NCI-H2081 (cell line): Measurements from ENCODE around the gene EFTUD2.

ENCODE experiments used
- DNase-seq, 2 experiments: peaks; one replicate each; lab custom pipeline; 2025; lab: John Stamatoyannopoulos, UW

EFTUD2 gene

DNA sequence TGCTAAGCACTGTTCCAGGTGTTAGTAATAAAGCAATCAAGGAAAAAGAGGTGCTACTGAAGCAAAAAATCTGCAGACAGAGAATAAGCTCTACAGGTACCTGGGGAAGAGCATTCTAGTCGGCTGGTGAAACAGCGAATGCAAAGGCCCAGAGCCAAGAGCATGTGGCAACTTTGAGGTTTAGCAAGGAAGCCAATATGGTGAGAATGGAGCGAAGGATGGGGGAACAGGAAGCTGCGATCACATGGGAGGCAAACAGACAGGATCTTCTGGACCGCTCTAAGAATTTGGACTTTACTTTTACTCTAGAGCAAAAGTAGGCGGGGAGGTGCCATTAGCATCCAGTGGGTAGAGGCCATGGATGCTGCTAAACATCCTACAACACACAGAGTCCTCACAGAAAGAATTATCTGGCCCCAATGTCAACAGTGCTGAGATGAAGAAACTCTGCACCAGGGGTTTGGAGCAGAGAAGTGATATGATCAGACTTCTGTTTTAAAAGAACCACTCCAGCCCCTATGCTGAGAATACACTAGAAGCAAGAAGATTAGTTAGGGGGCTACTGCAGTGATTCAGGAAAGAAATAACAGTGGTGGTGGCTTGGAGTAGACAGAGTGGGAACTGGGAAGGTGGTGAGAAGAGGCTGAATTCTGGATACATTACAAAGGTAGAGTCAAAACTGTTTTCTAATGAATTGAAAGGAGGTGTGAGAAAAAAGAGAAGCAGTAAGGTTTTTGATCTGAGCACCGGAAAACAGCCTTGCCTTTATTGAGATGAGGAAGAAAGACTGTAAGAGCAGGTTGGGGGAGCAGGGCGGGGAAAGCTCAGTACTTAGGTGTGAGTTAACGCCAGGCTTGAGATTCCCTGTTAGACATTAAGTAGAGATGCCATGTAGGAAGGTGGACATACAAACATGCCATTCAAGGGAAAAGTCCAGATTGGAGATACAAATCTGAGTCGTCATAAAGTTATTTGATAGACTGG is 11.0 kb downstream of the EFTUD2 start:
- DNase-seq = no peak

DNA sequence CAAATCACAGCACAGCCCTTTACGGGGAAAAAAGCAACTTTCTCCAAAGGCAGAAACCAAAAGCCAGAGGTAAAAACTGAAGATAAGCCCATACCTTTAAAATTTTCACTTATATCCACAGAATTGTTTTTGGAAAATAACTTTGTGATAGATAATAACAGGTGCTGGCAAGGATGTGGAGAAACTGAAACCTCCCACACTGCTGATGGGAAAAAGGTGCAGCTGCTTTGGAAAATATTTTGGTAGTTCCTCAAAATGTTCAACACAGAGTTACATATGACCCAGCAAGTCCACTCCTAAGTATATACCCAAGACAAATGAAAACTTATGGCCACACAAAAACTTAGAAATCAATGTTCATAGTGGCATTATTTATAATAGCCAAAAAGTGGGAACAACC is 12.2 kb downstream of the EFTUD2 start:
- DNase-seq = no peak

DNA sequence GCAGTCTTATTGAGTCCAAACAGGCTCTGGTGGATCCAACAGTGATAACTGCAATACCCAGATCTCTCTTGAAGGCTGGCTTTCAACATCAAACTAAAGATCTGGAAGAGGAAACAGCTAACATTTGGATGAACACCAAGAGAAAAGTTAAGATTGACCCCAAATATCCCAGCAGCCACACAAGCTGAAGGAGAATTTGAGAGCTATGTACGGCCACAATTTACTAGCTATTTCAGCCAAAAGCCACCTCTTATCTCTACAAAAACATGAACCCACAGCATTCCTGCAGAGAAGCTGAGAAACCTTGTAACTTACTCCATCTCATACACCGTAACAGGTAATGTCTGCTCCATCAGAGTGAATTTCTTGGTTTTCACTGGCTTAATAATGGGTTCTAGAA is 14.3 kb downstream of the EFTUD2 start:
- no peak for DNase-seq

DNA sequence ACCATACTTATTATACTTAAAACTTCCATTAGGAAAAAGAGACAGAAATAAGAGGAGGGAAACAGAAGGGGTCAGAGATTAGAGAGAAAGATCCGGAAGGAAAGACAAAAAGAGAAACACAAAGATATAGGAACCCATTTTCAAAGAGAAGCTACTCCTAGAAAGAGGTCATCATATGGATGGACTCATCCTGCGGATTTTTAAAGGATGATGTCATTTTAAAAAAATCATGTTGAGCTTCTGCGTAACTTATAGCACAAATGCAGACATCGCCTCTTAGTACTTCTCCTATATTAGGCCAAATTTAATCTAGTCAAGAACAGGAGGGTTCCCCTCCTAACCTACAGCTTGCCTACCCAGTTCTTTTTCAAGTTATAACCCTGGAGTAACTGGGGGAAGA is 18.1 kb downstream of the EFTUD2 start:
- DNase-seq = no peak

DNA sequence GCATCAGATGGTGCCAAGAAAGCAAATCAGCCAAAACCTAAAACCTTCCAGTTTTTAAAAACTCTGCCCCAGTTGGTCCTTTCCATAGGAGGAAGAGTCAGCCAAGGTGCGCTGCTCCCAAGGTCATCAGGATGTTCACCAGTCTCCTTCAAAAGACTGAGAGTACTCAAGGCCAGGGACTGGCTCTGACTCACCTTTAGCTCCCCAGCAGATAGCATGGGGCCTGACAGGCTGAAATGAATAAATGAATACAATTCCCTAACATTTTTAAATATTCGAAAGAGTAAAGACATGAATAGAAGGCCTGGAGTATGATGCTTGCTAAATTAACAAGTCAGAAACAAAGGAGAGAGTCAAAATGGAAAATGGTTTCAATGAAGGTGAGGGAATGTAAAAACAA is 19.2 kb downstream of the EFTUD2 start:
- DNase-seq = no peak

DNA sequence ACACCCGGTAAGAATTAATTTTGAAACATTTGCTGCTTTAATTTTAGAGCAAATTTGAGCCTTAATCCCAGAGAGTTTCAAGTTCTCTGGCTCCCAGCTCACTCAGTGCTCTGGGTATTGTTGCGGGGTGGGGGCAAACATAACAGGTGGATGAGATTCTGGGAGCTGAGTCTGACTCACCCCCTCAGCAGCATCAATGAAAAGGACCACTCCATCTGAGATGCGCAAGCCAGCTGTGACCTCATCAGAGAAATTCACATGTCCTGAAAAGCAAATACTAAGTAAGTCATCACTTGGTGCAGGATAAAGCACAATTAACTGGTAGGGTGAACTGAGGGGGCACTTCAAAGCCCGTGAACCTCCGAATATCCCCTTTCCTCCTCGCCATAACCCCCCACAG is 19.9 kb downstream of the EFTUD2 start:
- DNase-seq = no peak

DNA sequence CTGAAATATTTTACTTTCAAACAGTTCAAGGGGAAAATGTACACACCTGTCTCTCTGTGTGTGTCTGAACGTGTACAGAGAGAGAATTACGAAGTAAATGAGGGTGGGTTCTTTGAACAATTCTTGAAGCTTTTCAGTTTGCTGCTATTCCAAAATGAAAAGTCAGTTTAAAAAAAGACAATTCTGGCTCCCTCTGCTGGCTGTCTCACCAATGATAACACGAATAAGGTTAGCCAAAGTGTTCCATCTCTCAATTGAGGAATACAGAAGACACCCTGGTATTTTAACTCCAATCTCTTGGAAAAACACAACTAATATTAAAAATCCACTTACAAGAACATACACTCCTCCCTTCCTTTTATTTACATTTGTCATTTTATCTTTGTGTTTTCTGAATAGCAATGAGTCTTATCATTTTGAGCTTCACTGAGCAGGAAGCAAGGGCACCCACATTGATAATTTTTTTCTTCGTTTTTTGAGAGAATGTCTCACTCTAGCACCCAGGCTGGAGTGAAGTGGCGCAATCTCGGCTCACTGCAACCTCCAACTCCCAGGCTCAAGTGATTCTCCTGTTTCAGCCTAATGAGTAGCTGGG is 20.5 kb downstream of the EFTUD2 start:
- DNase-seq = peak; percentile 19 to 31

DNA sequence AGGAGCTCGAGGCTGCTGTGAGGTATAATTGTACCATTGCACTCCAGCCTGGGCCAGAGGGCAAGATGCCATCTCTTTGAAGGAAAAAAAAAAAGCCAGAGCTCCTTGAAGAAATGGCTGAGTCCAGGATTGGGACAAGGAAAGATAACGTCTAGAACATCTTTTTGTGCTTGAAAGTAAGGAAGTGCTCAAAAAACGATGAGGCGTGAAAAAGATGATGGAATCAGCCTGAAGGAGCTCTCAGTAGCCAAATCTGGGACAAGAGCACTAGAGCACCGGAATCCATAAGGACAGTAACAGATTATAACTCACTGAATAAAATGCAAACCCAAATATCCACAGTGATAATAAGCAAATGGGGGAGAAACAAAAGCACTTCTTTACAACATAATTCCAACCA is 22.1 kb downstream of the EFTUD2 start:
- DNase-seq = no peak

DNA sequence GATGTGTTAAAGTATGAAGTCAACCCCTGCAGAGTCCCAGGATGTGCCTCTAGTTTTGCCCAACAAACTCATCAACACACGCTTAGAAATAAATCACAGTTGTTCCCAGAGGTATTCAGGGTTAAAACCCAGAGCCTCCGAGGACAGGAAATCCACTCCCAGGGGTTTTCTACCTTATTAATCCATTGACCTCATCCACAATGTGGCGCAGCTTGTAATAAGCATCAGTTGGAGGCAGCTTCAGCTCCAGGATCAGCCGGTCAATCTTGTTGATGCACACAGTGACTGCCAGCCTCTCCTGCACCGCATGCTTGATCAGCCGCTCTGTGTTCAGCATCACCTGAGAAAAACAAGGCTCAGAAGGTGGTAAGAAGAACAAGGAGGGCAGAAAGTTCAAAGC is 23.5 kb downstream of the EFTUD2 start:
- no peak for DNase-seq

DNA sequence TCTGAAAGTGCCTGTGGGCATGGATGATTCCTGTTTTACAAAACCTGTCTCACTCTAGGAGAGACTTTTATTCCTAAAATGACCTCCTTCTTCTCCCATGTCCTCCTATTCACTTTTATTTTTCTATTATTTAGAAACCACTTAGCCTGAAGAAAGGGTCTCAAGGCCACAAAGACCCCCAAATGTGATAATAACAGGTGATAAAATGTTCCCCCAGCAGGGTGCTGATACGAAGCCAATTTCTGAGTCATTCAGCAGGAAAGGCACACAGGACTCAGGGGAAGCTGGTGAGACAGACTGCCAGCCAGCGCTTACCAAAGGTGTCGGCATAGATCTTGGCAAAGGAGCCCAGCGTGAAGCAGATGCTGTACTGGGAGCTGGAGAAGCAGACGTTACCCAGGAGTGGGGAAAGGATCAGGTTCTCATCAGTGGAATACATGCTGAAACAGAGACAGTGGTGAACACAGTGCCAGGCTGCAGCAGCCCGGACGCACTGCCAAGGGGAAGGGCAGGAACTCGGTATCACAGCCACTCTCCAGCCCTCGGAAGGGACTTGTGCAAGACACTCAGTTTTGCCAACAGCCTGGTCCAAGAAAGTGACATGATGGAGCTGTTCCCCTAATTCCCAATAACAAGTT is 27.0 kb downstream of the EFTUD2 start:
- DNase-seq = peak; percentile 91 to 98

DNA sequence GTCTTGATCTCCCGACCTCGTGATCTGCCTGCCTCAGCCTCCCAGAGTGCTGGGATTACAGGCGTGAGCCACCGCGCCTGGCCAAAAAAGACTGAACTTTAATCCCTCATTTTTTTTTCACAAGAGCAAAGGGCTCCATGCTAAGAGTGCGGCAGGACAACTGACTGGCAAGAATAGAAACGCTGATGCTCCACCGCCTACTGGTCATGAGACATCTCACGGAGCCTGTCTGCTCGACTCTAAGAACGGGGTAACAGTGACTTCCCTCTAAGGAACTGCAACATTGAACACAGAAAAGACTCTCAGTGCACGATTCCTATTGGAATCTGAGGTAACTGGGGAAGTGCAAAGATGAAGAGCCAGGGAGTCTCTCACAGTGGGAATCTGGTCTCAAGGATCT is 27.7 kb downstream of the EFTUD2 start:
- no peak for DNase-seq

DNA sequence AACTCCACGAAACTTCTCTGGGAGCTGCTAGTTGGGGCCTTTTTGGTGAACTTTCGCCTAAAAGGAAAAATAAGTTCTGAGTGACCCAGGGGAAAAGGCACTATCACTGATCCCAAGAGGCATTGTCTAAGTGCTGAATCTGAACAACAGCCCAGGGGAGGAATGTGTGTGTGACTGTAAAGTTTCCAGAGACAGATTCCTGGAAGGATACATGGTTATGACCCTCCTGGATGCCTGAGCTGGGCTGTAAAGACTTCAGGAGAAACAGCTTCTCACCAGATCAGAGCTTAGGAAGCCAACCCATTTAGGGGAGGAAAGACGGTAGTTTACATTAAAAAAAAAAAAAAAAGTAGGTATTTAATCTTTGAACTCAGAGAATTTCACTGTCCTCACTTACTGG is 31.4 kb downstream of the EFTUD2 start:
- no peak for DNase-seq

DNA sequence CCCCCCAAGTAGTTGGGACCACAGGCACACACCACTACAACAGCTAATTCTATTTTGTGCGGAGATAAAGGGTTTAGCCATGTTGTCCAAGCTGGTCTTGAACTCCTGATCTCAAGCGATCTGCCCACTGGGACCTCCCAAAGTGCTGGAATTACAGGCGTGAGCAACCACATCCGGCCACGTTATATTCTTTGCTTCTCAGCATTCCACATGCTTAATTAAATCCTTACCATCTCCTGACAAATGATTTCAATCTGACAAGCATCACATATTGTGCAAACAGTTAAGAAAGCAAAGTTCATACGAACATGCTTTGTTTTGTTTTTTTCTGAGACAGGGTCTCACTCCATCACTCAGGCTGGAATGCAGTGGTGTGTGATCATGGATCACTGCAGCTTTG is 33.3 kb downstream of the EFTUD2 start:
- DNase-seq = no peak

DNA sequence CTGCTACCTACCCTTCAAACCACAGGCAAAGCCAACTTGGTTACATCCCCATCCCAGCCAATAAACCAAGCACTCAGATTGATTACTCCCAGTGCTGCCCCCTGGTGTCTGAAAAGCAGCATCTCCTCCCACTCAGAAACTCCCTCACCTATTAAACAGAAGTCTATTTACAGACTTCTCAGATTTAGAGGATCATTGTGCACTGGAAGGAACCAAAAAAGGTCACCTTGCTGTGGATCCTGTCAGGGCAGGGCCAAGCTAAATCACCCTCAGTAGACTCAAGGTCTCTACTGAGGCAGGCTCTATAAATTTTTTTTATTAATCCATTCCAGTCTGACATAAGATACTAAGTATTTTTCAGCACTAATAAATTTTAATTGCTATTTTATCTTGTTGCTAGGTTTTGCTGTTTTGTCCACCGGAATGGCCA is 34.0 kb downstream of the EFTUD2 start:
- peak; percentile 64 to 75 for DNase-seq

DNA sequence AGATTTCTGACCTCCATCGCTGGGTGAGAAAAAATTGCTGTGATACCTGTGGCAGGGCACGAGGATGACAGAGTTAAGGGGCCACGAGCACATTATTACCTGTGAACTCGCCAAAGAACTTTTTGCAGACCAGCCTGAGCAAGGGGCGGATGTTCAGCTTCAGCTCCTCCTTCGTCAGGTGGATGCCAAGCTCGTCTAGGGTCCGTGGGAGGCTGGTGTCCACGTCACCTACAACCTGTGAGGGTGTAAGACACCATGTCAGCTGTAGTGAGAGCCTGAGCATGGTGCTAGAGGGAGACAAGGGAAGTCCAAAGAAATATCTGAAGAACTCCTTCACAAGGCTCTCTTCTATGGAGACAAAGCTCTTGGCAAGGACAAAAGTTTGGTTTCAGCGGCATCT is 34.4 kb downstream of the EFTUD2 start:
- DNase-seq = no peak

DNA sequence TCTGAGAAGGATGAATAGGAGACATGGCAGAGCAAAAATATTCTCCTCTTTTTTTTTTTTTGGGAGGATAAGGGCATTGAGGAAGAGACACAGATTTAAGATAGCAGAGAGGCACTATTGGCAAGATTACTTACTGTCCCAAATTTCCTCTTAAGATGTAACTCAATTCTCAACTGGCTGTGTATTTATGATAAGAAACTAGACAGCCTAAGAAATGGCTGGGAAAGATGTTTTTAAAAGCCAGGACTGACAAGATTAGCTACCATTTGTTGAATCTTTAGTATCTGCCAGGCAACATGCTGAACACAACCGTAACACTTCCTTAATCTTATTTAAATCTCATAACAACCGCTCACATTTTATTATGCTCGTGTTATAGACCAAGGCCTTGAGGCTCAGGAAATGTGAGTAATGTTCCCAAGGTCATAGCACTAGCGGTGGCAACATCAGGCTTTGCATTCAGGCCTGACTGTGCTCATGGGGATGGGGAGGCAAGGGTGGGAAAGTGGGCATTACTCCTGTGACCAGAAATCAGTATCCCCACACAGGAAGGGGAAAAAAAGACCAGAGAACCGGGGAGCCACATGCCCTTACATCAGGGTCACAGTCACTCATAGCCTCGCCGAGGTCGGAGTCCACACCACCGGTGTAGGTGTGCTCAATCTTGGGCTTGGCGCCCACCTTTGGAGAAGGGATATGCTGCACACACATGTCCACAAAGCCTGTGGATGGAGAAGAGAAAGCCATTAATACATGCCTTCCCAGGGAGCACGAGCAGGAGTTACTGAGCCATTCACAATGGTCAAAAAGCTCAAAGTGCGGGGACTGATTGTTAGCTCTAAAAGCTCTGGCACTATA is 36.0 kb downstream of the EFTUD2 start:
- DNase-seq = no peak

DNA sequence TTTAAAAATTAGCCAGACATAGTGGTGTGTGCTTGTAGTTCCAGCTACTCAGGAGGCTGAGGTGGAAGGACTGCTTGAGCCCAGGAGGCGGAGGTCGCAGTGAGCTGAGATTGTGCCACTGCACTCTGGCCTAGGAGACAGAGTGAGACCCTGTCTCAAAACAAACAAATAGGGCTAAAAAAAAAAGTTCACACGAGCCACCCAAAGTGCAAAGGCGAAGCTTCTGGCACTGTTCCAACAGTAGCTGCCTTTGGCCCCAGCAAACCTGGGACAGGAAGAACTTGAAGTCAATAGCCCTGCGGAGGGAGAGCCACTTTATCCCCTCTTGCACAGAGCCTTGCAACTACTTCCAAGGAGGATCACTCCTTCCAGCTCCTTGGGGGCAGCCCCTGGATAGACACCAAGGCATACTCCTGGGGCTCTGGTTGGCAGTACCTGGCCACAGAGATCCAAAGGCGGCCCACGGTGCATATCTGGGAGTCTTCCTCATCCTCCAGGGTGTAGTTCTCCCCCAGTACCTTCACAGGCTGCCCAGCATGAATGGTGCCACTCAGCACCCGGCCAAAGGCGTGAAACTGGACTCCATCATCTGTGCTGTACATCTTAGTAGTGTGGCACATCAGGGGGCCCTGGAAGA is 36.8 kb downstream of the EFTUD2 start:
- no peak for DNase-seq

DNA sequence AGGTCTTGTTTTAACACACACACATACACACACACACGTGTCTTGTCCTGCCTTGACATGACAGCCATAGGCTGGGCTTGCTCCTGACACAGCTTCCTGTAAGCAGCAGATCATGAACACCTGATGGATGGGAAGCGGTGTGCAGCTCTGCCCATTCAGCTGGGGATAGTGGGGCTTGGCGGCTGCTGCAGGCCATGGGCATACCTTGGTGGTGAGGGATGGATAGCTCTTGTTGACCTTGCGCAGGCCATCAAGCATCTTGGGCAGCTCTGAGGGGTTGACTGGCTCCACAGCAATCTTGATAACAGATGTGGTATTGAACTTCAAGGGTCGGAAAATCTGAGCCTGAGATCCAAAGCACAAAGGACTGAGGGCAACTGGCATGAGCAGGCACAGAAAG is 39.5 kb downstream of the EFTUD2 start:
- no peak for DNase-seq

DNA sequence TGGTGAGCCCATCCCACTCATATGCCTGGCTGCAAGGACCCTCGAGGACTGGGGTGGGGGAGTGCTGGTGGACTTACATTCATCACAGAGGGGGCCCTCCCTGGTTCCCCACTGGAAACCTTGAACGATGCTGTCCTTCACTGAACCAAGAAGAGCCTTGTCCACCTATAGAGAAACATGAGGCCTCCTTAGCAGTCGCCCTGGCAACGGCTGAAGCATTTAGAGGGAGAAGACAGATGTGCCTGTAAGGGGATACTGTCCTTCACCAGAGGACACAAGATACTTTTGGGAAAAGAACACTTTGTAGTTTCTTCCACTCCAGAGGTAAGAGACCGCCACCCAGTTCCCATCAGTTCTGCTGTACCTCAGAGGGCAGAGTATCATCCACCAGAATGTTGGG is 45.1 kb downstream of the EFTUD2 start:
- no peak for DNase-seq

DNA sequence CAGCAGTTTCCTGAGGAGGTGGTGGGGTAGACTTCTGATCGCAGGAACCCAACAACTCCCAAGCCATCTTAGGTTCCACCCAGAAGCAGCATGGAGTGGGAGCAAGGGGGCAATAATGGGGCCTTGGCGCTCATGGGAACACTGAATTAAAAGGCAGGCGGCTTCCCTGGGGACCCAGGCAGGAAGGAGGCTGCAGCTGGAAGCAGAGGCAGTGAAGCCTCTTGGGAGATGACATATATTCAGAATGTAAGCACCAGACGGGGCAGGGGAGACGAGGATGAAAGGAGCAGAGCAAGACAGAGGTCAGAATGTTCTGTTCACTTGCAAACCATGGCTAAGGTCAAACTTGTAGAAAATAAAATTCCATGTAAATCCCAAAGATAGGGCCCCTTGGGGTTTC is 48.6 kb downstream of the EFTUD2 start:
- DNase-seq = no peak

DNA sequence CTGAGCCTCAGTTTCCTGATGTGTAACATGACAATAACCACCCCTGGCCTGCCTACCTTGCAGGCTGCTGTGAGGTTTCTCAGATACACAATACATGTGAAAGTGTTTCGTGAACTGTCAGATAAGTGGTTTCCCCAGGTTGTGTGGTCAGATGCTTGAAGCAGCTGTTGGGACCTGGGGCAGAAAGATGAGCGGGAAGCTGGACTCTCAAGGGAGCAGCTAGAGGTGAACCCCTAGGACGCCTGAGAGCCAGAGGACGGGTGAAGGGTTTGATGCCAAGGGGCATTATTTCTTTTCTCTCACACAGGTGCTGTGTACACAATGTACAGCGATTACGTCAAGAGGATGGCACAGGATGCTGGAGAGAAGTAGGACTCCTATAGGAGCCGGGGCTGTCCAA is 49.2 kb downstream of the EFTUD2 start:
- DNase-seq = no peak
